NCI-H2196 treated with DMSO at 0.1 percent for 48 hours (cell line): ENCODE results near the gene DAB1.
"Not testable (repeated sequence)": the region's sequence is repeated elsewhere in the genome, so short reads cannot be mapped to it uniquely, and the experiment has no call there.

ENCODE experiments used
- DNase-seq: peaks from one replicate; lab custom pipeline; 2025; ENCODE audit not compliant: unreplicated experiment; lab: John Stamatoyannopoulos, UW

DAB1 gene

GRCh38 chr1:57362480-57362879, 61.4 kb downstream of the DAB1 start:
- DNase-seq: no peak

GRCh38 chr1:57361516-57361915, 62.3 kb downstream of the DAB1 start:
- DNase-seq: no peak

GRCh38 chr1:57360846-57361407, 62.9 kb downstream of the DAB1 start:
- no peak for DNase-seq

GRCh38 chr1:57357462-57357861, 66.4 kb downstream of the DAB1 start:
- no peak for DNase-seq

- no peak for DNase-seq
Observed at GRCh38 chr1:57353654-57354053, 70.2 kb downstream of the DAB1 start.

- no peak for DNase-seq
Observed at GRCh38 chr1:57350610-57351009, 73.2 kb downstream of the DAB1 start.

- no peak for DNase-seq
Observed at GRCh38 chr1:57348921-57349320, 74.9 kb downstream of the DAB1 start.

- no peak for DNase-seq
Observed at GRCh38 chr1:57345916-57346315, 77.9 kb downstream of the DAB1 start.

GRCh38 chr1:57344265-57344664, 79.6 kb downstream of the DAB1 start:
- DNase-seq: no peak

- not testable (repeated sequence) for DNase-seq
Observed at GRCh38 chr1:57343298-57343915, 80.5 kb downstream of the DAB1 start.

- no peak for DNase-seq
Observed at GRCh38 chr1:57341721-57342120, 82.1 kb downstream of the DAB1 start.

- no peak for DNase-seq
Observed at GRCh38 chr1:57340334-57341070, 83.4 kb downstream of the DAB1 start.

- no peak for DNase-seq
Observed at GRCh38 chr1:57337623-57338022, 86.2 kb downstream of the DAB1 start.

- no peak for DNase-seq
Observed at GRCh38 chr1:57336793-57337192, 87.1 kb downstream of the DAB1 start.

- no peak for DNase-seq
Observed at GRCh38 chr1:57331620-57332019, 92.2 kb downstream of the DAB1 start.

GRCh38 chr1:57329937-57330336, 93.9 kb downstream of the DAB1 start:
- no peak for DNase-seq

- DNase-seq: no peak
Observed at GRCh38 chr1:57329001-57329527, 94.8 kb downstream of the DAB1 start.

GRCh38 chr1:57327946-57328345, 95.9 kb downstream of the DAB1 start:
- DNase-seq: no peak

GRCh38 chr1:57327336-57327735, 96.5 kb downstream of the DAB1 start:
- no peak for DNase-seq

- DNase-seq: no peak
Observed at GRCh38 chr1:57325536-57325935, 98.3 kb downstream of the DAB1 start.

- DNase-seq: no peak
Observed at GRCh38 chr1:57325117-57325516, 98.7 kb downstream of the DAB1 start.

GRCh38 chr1:57324388-57324787, 99.5 kb downstream of the DAB1 start:
- DNase-seq: no peak
